HG02571 (cell line): ENCODE measurements around the gene MEX3C.

ENCODE experiments used
- ATAC-seq: cut with Tn5 transposase; IDR thresholded peaks from one replicate; pipeline ENCODE4 v1.9.1; 2021; ENCODE audit warnings: mild to moderate bottlenecking, moderate library complexity; ENCODE audit not compliant: unreplicated experiment

MEX3C gene

DNA sequence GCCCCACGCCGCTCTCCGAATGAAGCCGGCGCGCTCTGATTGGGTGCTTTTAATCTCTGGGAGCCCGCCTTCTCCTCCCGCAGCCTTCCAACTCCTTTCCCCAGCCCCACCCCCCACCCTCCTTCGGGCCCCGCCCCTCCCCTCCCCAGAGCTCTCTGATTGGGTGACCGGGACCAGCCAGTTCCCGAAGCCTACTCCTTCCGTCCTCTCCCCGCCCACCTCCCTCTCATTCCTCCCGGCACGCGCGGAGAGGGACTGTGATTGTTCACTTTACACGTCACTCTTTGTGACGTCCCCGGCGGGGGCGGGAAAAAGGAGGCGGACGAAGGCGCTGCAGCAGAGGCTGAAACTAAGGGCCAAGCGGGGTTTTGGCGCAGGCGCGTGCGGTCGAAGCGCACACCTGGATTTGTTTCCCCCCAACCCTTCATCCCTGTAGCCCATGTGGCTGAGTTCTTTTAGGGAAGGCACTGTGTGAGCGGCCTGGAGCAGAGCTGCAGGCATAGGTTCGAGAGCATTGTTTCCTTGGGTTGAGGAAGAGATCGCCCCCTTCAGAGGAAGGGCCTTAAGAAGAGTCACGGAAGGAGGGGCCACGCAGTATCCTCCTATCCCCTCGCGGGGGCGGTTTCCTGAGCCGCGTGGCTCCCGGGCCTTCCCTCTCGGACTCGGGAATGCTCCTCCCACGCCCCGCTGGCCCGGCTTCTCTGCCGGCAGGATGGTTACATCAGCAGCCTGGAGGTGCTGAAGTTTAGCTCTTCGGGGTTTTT is at the start of gene MEX3C:
Gene MEX3C (minus strand): TSS at position 21 of the 764 bp plus-strand sequence. CDS start 361 bp downstream, outside the sequence.
- peak; percentile 71 for ATAC-seq

DNA sequence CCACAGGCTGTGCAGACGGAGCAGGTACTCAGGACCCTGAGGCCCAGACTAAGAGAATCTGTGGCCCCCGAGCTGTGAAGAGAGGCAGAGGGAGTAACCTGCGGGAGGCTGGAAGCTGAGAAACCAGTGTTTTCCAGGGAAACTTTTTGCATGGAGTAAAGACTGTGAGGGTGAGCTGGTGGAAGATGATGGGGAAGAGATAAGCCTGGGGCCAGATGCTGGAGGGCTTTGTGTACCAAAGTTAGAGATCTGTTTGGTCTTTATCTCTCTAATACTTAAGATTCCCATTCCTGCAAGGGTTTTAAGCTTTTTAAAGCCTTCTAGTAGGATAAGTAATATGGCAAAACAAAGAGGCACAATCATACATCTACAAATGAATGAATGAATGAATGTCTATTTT is 43.7 kb upstream of the MEX3C start:
- no peak for ATAC-seq

DNA sequence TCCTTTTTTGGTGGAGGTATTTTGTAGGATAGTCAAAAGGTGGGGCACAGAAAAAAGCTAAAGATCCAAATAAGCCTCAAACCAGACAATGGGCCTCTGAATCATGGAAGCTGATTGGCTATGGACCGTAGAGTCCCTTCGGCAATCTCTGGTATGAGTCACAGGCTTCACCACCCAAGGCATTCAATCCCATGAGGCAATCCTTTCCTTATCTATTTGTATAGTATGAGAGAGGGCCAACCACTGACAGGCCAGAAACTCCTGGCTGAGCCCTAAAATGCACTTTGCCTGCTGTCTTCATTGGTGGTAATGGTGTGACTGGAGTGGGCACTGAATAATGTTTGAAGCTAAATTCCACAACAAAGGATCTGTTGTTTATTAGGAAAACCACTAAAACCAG is 38.7 kb upstream of the MEX3C start:
- ATAC-seq = no peak

DNA sequence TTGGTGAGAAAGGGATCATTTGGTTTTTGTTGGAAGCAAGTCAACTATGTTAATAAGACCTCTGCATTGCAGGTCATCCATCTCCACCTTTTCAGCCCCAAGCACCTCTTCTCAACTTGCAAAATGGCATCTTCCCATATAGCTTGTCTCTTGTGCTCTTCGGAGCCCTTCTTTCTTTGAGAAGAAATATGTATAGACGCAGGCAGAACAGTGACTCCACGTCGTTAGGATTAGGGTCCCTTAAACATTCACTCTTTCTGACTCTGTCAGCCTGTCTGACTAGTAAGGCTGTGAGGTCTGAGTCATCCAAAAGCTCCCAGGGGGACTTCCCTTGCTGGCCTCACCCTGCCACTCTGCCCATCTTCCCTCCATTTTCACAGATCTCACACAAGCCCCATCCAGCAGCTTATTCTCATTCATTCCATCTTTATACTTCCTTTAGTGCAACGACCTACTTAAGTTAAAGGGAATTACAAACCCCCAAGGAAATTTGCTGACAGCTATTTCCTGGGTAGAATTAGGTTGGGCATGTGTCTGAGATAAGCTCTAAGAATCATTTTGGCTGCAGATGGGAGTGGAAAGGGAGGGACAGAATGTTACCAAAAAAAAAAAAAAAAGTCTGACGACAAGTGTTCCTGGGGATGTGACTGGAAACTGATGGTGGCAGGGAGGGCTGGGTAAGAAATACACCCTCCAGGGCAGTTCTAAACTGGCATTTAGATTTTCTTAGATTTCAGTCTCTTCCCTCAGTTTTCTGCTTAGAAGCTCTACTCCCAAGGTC is 37.7 kb upstream of the MEX3C start:
- peak; percentile 96 for ATAC-seq

DNA sequence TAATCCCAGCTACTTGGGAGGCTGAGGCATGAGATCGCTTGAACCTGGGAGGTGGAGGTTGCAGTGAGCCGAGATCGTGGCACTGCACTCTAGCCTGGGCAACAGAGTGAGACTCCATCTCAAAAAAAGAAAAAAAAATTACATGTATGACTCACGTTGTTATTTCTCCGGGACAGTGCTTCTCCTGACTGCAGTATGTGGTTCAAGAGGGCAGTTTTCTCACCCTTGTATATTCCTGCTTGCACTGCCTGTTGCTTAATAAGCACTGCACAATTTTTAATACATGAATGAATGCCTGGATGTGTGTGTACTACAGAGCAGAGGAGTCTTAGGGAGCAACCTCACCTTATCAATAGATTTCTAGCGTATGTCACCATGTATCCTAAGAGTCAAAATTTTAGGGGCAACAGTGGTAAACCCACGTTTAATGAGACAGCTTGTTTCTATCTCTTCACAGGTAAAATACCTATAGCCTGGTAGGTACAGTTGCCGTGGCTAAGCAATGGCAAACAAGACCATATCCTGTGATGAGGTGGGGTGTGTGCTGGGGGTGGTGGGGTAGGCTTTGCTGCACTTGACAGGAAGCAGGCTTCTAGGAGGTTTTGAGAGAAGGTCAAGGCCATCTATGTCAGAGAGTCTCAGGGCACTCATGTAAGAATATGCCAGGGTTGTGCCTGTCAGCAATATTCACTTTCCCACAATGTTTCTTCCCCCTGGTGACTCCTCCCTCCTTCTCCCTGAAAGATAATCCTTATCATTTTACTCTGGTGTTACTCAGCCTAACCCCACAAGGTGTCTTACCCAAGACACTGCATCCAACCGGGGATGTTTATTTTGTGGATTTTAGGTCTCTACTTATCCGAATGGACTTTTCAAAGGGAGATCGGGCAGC is 36.9 kb upstream of the MEX3C start:
- ATAC-seq = no peak

DNA sequence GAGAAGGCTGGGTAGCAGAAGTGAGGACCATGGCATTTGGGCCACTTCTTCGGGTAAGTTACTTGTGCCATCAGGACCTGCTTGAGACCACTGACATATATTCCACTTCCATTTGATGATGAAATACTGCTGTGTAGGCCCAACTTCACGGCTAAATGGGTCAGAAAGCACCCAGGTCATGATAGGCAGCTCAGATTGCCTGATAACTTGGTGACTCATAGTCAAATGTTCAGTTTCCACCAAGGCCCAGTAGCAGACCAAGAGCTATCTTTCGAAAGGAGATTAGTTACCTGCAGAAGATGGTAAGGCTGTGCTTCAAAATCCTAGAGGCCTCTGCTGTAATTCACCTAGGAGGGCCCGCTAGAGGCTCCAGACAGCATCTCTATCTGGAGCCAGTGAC is 31.8 kb upstream of the MEX3C start:
- ATAC-seq = no peak

DNA sequence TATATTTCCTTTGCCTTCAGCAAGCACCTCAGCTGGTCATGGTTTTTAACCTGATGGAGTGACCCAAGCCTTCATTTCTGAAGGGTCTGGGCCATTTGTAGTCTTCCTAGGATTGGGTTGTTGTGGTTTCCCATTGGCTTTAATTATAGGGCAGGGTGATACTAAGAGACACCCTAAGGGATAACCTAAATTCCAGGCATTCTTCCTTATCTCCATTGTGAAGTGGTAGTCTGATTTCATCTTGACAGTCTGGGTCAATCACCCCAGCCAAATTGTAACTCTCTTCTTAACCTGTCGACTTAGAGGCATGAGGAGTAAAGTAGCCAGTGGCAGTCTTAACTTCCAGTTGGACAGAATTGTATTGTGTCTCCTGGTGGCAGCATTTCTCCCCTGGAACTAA is 30.2 kb upstream of the MEX3C start:
- no peak for ATAC-seq

DNA sequence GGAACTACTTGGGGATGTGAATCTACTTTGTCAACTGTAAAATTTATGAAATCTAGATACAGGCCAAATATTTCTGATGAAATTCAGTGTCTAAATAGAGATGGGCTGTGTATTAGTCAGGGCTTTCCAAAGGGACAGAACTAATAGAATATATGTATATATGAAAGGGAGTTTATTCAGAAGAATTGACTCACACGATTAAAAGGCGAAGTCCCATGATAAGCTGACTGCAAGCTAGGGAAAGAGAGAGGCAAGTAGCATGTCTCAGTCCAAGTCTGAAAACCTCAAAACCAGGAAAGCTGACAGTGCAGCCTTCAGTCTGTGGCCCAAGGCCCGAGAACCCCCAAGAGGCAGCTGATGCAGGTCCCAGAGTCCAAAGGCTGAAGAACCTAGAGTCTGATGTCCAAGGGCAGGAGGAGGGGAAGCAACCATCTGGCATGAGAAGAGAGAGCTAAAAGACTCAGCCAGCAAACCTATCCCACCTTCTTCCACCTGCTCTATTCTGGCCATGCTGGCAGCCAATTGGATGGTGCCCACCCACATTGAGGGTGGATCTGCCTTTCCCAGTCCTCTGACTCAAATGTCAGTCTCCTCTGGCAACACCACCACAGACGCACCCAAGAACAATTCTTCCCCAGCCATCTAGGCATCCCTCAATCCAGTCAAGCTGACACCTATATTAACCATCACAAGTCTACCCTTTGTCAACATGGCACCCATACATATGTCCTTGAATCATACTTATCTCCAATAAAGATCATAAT is 29.3 kb upstream of the MEX3C start:
- no peak for ATAC-seq

DNA sequence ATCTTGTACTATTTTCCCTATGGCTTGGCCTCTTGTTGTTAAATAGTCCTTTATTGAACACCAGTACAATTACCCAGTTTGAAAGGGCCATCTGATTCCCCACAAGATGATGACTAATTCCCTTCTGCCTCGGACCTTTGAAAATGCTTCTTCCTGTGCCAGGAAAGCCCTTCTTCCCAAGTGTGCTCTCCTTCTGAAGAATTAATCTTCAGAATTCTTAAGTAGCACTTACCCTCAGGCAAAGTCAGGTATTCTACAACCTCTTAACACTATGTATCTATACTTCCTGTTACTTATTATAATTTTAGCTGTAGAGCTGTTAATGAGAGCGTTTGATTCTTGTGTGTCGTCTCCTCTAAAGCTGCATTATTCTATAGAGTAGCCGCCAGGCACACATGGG is 28.6 kb upstream of the MEX3C start:
- ATAC-seq = no peak

DNA sequence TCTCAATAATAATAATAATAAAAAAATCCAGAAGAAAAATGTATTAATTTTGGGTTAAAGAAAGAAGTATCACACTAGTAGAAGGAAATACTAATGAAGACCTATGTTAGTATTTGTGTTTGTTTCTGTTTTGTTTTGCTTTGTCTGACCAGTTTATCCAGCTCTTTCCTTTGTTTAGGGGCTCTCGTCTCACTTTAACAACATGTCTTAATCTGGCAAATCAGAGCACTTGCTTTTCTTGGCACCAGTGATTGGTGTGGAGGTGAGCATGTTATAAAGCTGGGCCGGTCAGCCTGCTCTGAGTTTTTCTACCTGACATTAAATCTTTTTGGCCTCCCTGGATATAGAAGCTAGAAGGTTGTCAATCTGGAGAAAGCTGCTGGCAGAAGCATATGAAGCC is 15.1 kb upstream of the MEX3C start:
- ATAC-seq = no peak

DNA sequence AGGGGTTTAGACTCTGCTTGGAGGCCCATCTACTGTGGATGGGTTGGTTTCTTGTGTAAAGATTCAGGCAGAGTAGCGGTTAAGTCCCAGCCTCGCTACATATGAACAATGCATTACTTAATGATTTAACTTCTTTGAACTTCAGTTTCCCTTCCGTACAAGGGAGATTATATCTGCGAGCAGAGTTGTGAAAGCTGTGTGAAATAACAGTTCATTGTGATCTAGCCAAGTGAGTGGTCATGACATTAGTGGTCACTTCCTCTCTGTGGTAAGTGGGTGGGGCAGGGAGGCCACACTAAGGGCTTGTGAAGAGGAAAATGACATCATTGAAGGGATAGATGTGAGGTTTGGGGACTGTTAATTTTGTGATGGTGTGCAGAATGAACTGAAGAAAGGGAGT is 14.1 kb upstream of the MEX3C start:
- peak; percentile 90 for ATAC-seq

DNA sequence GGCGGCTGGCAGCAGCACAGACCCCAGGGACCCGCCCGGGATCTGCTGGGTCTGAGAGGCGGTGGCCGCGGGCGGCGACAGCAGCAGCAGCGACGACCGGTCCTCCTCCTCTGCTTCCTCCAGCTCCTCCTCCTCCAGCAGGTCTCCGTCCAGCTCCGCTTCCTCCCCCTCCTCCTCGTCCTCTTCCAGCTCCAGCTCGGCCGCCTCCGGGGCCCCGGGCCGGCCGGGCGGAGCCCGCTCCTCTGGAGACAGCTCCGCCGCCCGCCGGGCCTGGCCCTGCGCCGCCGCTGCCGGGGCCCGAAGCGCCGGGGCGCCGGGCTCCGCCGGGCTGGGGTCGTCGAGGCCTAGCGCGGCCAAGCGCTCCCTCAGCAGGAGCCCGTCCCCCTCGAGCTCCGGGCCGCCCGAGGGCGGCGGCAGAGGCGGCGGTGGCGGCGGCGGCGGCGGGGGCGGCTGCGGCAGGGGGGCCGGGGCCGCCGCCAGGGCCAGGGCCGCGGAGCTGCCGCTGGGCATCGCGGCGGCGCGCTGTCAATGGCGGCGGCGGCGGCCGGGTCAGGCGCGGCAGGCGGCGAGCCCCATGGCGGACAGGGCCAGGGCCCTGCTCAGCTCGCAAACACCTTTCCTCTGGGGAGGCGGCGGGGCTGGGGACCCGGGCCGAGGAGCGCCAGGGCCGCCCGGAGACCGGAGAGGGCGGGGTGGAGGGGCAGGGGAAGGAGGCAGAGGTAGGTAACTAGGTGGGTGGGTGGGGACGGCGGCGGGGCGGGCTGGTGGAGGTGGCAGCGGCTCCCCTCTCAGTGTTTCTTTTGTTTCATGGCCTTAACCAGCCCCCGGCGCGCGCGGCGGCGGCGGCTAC is 445 bp downstream of the MEX3C start:
- ATAC-seq = no peak

DNA sequence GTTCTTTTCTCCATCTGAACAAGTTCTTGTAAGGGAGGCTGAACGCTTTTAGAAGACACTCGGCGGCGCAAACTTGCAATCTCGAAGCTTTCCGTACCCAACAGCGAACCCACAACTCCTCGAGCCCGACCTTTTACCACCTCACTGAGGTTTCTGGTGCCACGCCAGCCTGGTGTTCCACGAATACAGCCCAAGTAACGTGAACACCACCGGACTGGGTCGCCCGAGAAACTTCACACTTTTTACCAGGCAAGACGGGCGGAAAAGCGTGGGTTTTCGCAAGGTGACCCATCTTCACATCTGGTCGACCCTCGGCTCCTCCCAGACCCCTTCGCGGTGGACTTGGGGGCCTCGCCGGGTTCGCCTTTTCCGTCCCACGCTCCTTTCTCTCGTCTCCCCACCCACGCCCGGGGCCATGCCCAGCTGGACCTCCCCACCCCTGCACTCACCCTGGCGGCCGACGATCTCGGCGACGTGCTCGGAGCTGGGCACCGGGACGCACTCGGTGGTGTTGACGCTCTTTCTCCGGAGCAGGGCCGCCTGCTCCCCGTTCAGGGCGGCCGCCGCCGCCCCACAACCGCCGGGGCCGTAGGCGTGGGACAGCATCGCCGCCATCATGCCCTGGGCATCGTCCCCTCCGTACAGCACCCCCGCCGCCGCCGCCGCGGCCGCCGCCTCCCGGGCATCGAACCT is 1.2 kb downstream of the MEX3C start:
- ATAC-seq = no peak

DNA sequence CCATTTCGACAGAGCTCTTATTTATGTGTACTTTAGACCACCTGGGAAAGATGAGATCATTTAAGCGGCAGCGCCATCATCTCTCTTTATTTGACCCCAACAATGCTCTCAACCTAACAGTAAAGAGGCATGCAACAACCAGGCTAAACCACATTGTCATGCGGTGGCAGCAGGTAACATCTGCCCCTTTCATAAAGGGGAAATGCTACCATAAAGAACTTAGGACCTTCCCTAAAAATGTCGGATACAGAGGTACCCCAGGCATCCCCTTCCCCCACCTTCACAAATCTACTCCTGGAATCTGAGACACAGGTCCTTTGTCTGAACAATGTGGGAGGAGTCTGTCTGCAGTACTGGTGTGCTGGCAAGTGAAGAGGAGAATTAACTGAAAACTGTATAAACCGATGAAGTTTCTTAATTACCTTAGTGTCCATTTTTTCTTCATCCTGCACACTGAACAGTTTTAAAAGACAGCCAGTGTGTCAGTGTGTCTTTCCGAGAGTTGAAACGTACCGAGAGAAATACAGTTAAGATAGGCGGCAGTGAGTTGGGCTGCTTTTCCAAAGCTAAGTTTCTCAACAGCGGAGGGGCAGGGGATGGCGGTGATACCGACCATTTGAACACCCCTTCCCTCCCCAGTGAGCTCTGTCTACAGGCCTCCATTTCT is 1.9 kb downstream of the MEX3C start:
- no peak for ATAC-seq

DNA sequence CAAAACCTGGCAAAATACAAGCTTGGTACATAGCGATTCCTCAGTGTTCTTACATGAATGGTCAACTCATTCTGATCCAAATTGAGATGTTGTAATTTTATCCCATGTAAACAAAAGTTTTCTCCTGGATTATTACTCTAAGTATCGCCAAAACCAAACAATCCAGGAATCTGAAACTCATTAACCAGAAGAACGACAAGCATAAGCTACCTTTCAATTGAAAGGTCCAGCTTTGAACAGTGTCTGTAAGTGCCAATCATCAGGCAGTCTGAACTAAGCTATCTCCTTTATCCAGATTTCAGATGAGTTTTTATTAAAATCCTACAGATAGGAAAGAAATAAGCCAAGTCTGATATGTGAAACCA is 2.4 kb downstream of the MEX3C start:
- ATAC-seq = no peak

DNA sequence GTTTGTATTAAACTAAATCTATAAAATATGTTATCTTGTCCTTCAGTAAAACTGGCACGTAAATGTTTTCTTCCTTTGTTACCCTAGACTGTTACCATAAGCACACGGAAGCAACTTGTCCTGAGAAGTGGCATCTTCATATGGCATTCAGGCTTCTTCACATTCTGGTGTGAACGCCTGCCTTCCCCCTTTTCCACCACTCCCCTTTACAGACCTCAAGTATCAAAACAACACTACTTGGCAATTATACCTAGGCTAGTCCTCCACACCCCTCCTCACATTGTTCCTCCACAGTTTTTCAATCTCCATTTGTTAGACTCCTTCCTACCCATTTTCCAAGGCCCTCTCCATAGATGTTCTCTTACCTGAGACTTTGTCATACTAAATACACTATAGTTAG is 2.9 kb downstream of the MEX3C start:
- ATAC-seq = no peak

DNA sequence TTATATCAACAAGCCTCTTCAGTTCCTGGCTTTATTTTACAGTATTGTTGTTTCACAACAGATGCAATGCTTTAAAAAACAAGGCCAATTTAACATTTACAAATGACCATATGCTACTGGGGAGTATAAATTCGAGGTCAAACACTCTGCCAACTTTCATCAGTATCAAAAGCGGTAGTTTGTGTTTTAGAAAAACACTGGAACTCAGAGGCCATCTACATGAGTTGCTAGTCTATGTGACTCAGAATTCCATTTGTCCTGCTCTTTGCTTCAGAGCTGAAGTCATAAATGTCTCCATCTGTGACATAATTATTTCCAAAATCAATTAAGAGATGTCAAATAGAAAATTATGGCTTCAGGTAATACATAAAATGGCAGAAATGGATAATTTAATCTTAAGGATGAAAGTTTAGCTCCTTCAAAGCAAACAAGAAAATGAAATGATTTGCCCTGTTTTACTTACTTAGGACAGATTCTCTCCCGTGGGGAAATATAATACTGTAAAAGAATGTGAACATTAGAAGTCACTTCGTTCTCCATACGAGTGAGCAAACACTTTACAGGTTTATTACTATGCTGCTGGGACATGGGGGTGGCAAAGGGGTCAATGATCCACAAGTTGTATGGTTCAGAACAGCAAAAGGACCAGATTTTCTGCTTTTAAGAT is 3.7 kb downstream of the MEX3C start:
- ATAC-seq = no peak

DNA sequence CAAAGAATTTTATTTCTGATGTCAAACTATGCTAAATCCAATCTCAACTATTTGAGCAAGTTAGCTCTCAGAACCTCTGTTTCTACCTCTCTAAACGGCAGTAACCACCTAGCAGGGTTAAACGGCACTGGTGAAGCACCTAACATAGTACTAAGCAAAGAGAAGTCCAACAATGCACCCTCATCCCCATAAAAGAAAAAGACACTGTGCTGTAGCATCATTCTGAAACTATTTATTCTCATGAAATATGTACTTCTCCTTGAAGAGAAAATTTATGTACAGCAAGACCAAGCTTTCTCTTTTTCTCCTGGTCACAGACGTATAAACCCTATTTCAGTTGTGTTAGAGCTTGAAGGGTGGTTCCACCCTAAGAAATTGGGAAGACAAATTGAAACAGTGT is 4.8 kb downstream of the MEX3C start:
- no peak for ATAC-seq
